Activated T-helper 9 cell treated with anti-CD3 and anti-CD28 coated beads, Interleukin-2, amount 50 U/mL, for 16 hours (primary cell): ENCODE results near the gene HNRNPAB.
"Not testable (repeated sequence)": the region's sequence is repeated elsewhere in the genome, so short reads cannot be mapped to it uniquely, and the experiment has no call there.

Experiments
- DNase-seq: peaks from one replicate; pipeline ENCODE4 v3.0.0-alpha.2; 2020; ENCODE audit warnings: low read depth

Gene HNRNPAB

DNA sequence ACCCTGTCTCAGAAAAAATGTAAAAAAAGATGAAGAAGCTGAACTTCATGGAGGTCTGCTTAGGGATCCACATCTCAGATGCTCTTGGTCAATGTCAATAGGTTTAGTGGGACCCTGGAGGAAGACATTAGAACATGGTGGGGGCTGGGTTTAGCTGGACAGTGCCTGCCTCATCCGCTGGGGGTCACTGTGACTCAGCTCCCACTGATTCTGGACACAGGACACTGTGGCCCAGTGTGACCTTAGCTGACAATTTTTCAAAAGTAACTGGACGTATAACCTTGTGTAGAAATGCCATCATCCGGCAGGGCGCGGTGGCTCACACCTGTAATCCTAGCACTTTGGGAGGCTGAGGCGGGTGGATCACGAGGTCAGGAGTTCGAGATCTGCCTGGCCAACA is 7.3 kb upstream of the HNRNPAB start:
- DNase-seq: no peak

DNA sequence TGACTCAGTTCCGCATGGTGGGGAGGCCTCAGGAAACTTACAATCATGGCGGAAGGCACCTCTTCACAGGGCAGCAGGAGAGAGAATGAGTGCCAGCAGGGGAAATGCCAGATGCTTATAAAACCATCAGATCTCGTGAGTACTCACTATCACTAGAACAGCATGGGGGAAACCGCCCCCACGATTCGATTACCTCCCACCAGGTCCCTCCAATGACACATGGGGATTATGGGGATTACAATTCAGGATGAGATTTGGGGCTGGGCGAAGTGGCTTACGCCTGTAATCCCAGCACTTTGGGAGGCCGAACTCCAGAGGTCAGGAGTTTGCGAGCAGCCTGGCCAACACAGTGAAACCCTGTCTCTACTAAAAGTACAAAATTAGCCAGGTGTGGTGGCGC is 6.2 kb upstream of the HNRNPAB start:
- not testable (repeated sequence) for DNase-seq

DNA sequence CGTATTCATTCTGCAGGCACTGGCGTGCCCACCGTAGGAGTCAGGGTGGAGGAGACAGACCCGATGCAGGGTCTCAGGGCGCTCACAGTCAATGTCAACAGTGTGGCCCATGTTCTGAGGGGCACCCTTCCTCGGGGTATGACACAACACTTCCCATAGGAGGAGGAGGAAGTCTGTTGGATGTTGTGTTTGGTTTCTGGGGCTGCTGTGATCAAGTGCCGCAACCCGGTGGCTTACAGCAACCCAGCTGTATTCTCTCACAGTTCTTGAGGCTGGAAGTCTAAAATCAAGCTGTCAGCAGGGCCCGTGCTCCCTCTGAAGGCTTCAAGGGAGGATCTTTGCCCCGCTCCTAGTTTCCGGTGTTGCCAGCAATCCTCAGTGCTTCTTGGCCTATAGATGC is 5.6 kb upstream of the HNRNPAB start:
- DNase-seq: no peak

DNA sequence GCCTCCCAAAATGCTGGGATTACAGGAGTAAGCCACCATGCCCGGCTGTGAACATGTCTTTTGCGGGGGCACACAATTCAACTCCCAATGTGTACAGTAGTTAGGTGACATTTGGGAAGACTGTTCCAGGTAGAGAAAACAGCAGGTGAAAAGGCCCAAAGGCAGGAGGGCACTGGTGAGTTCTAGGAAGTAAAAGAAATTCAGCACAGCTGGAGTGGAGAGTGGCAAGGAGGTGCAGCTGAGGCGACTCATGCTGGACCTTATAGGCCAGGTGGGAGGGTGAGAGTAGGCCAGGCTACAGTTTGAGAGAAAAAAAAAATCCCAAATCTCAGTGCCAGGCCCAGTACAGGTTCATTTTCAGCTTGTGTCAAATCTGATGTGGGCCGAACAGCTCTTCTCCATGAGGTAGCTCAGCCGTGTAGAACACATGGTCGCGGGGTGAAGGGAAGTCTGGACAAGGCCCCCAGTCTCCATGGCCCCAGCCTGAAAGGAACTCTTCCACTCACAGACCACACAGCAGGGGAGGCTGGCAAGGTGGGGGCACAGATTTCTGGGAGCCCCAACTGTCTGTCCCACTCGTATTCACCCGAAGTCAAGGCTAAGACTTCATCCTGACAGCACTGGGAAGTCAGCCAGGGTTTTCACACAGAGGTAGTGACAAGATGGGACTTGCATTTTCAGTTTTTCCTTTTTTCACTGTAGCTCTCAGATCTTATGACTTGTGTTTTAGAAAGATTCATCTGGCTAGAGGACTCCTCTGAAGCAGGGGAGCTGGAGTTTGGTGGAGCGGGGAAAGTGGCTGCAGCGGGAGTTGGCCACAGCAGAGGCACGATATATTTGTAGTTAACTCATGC is 4.5 kb upstream of the HNRNPAB start:
- no peak for DNase-seq

DNA sequence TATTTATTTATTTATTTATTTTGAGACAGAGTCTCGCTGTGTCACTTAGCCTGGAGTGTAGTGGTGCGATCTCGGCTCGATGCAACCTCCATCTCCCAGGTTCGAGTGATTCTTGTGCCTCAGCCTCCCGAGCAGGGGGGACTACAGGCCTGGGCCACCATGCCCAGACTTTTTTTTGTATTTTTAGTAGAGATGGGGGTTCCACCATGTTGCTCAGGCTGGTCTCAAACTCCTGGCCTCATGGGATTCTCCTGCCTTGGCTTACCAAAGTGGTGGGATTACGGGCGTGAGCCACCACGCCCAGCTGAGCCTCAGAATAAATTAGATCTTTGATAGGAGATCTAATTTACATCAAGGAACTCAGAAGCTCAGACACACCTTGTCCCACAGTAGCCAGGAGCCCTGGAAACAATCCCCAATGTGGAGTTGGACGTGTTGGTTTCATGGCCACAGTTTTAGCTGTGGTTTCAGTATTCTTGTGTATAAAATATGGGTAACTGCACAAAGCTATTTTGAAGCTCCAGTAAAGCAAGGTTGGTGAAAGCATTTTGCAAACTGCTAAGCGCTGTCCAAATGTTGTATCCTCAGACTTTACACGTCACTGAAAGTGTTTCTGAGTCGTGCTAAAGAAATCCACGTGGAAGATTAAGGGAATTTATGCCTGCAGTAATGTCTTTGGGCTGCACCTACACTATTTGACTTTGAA is 3.0 kb upstream of the HNRNPAB start:
- no peak for DNase-seq

DNA sequence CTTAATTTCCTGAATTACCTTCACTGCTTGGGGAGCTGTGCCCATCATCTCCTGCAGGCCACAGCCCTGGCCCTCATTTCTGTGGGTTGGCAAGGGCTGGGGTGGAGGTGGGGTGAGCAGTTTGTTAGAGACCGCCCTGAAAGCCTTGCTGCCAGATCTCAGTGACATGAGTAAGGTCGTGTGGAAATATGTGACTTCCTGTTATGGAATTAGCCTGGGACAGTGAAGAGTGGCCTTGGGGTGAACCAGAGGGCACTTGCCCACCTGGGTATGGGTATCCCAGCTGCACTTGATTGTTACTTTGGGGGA is 2.5 kb upstream of the HNRNPAB start:
- DNase-seq: no peak

DNA sequence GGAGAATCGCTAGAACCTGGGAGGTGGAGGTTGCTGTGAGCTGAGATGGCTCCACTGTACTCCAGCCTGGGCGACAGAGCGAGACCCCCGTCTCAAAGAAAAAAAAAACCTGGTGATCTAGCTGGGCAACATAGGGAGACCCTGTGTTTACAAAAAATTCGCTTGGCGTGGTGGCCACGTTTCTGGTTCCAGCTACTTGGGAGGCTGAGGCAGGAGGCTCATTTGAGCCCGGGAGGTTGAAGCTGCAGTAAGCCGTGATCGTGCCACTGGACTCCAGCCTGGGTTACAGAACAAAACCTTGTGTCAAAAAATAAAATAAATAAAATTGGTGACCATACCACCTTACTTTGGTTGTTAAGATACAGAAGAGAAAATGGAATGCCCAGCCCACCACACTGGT is 1.8 kb upstream of the HNRNPAB start:
- DNase-seq: no peak

DNA sequence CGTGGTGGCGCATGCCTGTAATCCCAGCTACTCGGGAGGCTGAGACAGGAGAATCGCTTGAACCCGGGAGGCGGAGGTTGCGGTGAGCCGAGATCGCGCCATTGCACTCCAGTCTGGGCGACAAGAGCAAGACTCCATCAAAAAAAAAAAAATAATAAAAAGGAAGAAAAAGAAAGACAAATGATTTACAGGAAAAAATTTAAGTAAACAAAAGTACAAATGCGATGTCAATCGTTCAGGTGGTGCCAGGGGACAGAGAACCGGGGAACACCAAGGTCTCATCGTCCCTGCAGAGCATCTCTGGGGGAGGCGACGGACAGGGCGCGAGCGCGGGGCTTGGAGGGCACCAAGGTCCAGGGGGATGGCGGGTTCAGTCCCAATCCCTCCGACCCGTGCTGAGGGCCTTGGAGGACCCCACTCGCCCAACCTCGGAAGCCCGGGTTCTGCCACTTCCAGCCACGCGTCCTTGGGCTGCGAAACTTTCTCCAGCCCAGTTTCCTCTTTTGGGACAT is 607 bp upstream of the HNRNPAB start:
- DNase-seq: no peak

DNA sequence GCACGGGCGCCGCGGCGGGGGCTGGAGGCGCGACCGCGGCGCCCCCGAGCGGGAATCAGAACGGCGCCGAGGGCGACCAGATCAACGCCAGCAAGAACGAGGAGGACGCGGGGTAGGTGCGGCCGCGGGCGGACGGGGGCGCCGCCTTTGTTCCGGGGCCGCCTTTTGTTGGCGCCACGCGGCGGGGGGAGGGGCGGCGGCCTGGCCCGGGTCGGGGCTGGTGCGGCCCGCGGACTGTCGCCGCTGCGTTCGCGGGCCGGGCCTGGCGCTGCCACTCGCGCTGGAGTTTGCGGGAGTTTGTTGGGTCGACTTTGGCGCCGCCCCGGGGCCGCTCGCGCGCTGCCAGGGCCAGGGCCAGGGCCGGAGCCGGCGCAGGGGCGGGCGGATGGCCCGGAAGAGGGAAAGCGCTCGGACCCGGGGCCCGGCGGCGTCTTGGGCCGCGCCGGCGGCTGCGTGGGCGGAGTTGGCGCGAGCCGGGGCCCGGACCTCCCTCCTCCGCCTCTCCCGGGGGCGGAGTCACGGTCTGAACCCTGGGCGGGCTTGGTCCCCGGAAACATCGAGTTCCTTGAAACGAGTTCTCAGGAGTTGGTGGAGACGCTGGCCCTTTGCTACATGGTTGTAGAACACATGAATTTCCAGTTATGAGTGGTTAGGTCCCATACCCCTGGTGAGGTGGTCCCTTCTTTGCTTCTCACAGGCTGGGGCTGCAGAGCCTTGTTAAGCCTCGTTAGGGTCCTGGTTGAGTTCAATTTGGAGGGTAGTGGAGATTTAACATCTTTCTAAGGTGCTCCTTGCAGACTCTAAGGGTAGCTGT is 809 bp downstream of the HNRNPAB start:
- peak; percentile 54 for DNase-seq

DNA sequence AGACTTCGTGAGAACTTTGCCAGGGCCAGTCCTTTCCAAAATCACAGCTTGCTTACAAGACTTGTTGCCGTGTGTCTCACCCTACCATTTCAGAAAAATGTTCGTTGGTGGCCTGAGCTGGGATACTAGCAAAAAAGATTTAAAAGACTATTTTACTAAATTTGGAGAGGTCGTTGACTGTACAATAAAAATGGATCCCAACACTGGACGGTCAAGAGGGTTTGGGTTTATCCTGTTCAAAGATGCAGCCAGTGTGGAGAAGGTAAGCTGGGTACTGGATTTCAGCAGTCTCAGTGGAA is 1.4 kb downstream of the HNRNPAB start:
- no peak for DNase-seq

DNA sequence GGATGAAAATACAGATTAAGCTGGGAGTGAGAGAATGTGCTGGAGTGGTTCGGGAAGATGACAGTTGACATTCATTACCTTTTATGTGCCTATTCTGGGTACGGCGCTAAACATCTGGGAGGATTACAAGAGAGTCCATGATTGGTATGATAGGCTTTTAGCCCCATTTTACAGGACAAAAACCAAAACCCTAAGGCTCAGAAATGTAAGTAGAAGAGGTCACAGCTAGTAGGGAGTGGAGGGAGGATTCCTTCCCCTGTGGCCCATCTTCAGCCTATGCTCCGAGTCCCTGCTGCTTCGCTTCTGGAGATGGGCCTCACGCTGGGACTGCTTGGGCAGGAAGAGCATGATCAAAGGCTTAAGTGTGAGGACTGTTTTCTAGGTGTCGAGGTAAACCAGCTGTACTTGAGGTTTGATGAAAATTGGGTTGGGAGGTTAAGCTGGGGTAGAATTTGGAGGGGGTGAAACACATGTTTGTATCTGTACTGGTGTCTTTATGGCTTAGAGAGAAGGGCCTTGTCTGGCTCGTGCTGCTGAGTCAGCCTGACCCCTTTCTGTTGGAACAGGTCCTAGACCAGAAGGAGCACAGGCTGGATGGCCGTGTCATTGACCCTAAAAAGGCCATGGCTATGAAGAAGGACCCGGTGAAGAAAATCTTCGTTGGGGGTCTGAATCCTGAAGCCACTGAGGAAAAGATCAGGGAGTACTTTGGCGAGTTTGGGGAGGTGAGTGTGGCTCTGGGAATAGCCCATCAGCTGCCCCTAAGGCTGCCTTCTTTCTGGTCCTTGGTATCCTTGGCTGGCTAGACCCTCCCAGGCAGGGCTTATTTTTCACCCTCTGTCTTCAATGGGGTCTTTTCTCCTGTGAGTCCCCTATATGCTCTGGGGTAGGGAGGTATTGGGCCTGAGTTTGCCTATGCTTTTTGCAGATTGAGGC is 2.1 kb downstream of the HNRNPAB start:
- no peak for DNase-seq

DNA sequence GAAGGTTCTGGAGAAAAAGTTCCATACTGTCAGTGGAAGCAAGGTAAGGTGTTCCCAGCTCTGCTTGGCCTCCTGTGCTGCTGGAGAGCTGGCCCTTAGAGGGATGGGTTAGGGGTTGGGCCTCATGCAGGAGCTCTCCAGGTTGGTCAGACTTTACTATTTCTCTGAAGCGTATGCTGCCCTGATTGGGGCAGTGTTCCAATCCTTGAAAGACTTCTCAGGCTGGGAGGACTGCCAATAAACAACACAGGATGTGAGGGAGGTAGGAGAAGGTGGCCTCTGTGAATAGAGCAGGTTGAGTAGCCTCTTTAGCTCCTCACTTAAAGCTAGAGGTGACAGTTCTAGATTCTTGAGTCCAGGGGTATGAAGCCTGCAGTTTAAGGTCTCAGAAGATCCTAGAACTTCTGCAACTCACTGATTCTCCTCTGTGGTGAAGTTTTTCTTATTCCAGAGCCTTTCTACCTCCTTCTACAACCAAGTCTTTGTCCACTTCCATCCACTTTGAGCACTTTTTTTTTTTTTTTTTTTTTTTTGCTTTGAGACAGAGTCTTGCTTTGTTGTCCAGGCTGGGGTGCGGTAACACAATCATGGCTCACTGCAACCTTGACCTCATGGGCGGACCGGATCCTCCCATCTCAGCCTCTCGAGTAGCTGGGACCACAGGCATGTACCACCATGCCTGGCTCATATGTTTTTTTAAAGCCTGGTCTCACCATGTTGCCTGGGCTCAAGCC is 3.0 kb downstream of the HNRNPAB start:
- DNase-seq: no peak

DNA sequence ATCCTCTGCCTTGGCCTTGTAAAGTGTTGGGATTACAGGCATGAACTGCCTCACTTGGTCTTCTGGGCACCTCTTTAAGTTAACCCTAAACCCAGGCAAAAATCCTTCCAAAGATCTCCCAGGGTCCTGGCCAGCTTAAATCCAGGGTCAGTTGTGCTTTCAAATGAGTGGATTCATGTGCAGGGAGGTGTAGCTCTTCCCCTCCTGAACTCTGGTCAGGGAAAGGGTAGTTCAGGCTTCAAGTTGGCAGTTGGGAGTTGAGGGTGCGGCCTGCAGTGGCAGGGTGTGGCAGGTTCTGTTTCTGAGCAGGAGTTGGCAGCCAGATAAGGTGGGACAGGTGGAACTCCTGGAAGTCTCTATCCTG is 3.6 kb downstream of the HNRNPAB start:
- DNase-seq: no peak

DNA sequence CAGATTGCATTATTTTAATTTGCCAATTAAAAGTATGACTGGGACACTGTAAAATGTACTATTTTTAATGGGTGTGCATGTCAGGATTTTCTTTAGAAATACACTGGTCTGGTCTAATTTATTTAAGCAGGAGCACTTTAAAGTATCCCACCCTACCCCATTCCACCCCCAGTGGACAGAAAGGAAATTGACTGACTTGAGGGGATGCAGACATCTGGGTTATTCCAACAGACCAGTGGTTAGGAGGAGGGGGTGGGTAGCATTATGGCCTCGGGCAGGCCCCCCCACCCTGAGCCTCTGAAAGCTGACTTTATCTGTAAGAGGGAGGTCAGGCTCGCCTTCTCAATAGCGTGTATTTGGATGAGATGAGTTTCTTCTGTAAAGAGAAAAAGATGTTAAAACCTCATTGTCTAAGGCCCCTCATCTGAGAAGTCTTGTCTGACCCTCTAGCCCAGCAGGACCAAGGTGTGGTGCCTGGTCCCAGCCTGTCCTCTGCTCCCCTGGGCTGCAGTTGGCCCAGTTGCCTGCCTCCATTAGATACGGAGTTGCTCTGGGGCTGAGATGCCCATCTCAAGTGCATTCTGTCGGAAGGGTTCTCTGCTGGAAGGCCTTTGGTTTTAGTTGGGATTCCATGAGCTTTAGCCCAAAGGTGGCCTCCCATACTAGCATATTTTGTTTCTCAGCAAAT is 4.4 kb downstream of the HNRNPAB start:
- DNase-seq: no peak

DNA sequence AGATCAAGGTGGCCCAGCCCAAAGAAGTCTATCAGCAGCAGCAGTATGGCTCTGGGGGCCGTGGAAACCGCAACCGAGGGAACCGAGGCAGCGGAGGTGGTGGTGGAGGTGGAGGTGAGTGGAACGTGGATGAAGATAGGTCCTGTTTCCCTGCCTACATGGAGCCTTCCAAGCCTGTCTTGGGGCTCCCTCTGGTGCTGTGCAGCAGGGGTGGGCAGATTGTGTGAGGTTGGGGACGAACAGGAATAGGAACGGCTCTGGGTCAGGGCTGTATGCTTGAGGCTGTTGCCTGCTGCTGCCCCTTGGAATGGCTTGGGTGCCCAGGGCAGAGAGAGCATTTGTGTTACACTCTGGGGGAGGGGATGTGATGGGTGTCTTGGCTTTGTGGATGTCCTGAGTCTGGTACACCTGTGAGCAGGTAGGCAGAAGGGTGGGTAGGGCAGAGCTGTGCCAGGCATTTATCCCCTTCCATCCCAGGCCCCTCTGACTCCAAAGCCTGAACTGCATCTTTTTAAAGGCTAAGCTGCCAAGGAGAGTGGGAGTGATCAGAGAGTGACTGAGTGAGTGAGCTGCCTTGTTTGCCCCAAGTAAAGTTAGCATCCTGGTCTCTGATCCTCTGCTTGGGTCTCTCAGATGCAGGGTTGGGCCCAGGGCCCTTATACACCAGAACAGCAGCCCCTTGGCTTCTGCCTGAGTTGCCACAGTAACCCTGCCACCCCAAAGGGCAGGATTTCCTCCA is 5.2 kb downstream of the HNRNPAB start:
- DNase-seq: no peak

DNA sequence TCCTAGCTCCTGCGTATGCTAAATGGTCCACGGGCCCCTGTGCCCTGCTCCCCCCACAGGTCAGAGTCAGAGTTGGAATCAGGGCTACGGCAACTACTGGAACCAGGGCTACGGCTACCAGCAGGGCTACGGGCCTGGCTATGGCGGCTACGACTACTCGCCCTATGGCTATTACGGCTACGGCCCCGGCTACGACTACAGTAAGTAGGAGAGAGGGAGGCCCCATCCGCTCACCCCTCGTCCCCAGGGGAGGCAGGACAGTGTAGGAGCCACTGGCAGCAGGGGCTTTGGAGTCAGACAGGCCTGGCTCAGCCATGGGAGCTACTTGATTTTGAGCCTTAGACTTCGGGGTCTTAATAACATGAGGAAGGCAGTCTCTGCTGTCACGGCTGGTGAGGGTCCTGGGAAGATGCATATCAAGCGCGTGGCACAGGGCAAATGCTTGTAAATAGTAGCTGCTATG is 5.8 kb downstream of the HNRNPAB start:
- DNase-seq: no peak

DNA sequence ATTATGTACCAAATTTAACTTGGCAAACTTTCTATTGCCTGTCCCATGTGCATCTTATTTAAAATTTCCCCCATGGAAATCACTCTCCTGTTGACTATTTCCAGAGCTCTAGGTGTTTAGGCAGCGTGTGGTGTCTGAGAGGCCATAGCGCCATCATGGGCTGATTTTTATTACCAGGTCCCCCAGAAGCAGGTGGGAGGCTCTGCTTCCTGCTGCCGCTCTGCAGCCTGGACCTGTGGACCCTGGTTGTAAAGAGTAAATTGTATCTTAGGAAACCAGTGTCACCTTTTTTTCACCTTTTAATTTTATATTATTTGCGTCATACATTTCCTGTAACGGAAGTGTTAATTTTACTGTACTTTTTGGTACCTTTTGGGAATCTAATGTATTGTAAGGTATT is 6.4 kb downstream of the HNRNPAB start:
- no peak for DNase-seq

DNA sequence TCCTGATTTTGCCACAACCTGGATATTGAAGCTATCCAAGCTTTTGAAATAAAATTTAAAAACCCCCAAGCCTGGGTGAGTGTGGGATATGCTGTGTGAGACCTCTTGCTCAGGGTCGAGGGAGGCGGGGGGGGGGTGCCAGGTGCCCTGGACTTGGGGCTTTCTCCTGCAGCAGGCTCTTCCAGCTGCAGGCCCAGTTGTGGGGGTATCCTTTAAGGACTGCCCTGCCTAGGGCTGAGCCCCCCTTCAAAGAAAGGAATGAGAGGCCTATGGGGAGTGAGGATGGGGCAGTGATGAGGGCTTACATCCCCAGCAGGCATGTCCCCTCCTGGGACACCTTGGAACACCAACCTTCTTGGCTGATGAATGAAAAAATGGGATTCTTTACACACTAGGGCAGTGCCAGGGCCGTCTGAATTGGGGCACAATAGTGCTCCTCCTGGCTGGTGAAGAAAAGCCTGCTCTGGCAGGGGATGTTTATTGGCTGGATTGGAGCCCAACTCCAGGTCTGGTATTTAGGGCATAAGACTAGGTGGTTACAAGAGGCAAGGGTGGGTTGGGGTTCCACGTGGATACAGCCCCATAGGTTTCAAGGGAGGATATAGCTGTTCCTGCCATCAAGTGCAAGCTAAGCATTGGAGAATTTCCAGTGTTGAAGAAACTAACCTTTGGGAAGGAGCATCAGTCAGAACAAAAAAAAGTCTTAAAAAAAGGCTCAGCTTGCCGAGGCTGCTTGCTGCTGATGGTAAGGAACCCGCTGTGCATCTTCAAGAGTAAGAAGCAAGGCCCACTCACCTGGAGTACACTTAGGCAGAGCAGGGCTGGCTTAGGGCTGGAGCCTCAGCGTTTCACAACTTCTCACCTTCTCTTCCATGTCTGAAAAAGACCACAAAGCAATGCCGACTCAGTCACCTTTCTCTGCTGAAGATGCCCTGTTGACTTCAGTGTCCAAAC is 7.0 kb downstream of the HNRNPAB start:
- DNase-seq: no peak
